AG10803 (cell line): ENCODE results near the gene CDH12.

Experiments
- DNase-seq: peaks from one replicate; pipeline ENCODE4 v3.0.0; 2010; ENCODE audit warnings: low read depth
- H3K4me3 ChIP-seq: 2 replicates; pipeline ENCODE4 v1.5.1; 2011; ENCODE audit warnings: mild to moderate bottlenecking, low read length, control low read depth
- TF ChIP-seq, protein P1 (sequence below): conservative IDR thresholded peaks from 2 replicates; pipeline ENCODE4 v1.5.1; 2011; ENCODE audit warnings: mild to moderate bottlenecking, low read length, control low read depth, inconsistent platforms

The CDH12 gene

DNA sequence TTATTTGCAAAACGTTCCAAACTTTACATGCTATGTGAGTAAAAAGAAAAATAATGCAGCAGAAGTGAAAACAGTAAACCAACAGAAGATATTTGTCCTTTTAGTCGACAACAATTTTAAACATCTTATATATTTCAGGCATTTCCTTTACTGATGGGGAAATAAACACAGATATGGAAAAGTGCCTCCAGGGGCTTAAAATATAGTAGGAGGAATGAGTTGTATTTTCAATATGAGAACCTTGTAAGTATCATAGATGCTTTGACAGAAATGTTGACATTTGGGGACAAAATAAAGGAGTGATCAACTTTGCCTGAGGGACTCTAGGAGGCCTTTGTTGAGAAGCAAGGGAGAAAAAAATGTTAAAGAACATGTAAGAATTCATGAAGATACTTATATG, 1043.5 kb downstream of the CDH12 start:
- H3K4me3 ChIP-seq, result no peak overlapping the region
- no peak for DNase-seq
- TF ChIP-seq, protein P1, sequence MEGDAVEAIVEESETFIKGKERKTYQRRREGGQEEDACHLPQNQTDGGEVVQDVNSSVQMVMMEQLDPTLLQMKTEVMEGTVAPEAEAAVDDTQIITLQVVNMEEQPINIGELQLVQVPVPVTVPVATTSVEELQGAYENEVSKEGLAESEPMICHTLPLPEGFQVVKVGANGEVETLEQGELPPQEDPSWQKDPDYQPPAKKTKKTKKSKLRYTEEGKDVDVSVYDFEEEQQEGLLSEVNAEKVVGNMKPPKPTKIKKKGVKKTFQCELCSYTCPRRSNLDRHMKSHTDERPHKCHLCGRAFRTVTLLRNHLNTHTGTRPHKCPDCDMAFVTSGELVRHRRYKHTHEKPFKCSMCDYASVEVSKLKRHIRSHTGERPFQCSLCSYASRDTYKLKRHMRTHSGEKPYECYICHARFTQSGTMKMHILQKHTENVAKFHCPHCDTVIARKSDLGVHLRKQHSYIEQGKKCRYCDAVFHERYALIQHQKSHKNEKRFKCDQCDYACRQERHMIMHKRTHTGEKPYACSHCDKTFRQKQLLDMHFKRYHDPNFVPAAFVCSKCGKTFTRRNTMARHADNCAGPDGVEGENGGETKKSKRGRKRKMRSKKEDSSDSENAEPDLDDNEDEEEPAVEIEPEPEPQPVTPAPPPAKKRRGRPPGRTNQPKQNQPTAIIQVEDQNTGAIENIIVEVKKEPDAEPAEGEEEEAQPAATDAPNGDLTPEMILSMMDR, result no peak

DNA sequence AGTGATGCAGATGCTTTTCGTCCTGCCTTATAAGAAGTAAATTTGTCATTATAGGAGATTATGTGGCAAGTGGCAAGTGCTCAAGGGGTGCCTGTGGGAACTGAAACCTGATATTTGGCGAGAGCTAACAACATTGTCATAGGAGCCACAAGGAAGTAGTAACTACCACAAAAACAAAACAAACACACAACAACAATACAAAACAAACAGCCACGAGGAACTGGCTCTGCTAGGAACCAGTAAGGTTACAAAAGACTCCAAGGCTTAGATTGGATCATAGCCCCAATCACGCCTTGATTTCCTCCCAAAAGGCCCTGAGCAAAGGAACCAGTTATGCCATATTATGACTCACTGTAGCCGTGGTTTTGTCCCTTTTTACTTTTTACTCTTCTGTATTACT, 1045.2 kb downstream of the CDH12 start:
- DNase-seq, result no peak
- TF ChIP-seq, protein P1, result no peak
- H3K4me3 ChIP-seq, result no peak overlapping the region

DNA sequence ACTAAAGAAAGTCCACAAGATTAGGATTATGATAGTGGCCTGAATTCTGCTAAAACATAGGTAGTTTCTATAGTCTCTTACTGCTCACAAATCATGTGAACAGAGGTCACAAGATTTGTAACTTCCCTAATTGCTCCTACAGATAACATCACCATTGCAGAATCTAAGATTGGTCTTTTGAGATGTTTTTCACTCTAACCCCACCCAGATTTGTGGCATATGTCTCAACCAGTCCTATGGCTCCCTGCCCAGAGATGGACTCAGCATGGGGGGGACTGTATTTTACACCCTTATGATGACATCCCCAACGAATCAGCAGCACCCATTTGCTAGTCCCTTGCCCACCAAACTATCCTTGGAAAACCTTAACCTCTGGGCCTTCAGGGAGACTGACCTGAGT, 1046.2 kb downstream of the CDH12 start:
- TF ChIP-seq, protein P1, result no peak
- no peak overlapping the region for H3K4me3 ChIP-seq
- DNase-seq, result peak; percentile 25

GRCh38 chr5:21806271-21806670, 1046.9 kb downstream of the CDH12 start:
- DNase-seq, result no peak
- H3K4me3 ChIP-seq, result no peak overlapping the region
- TF ChIP-seq, protein P1, result no peak

DNA sequence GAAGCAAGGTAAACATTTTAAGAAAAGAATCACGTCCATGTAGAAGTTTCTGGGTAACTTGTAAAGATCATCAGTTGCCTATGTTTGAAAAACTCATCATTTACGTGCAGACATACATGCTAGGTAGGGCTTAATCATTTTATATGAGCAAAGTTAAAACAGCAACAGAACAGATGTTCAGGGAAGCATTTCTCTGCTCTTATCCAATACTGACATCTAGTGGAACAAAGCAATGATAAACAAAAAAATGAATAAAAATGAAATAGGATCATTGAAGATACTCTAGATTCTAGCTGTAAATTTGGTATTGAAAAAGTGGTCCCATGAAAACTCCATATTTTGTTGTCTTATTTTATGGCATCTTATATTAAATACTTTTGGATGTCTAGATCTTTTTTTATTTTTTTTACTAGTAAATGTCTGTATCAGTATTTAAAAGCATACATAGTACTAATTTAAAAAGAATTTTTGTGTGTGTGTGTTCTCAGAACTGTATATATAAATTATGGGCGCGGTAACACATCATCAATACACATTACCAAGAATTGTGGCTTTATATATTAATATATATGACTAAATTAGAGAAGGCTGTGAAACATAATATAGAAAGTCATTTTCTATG, 1050.2 kb downstream of the CDH12 start:
- DNase-seq, result peak; percentile 24
- no peak overlapping the region for H3K4me3 ChIP-seq
- TF ChIP-seq, protein P1, result peak; percentile 65

DNA sequence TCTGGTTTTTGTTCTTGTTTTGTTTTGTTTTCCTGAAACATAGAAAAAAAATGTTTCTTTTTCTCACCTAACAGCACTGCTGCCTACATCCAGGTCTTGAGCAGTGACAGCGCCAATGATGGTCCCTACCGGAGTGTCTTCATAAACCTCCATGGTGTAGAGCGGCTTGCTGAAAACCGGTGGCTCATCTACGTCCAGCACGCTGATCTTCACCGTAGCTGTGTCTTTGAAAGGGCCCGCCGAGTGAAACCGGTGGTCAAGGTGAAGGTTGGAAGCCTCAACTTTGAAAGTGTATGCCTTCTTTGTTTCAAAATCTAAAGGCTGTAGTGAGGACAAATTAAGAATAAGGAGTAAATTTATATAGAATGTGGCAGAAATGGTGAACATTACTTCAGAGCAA, 1051.0 kb downstream of the CDH12 start:
- no peak overlapping the region for H3K4me3 ChIP-seq
- no peak for DNase-seq
- TF ChIP-seq, protein P1, result no peak

- H3K4me3 ChIP-seq, result no peak overlapping the region
- DNase-seq, result no peak
- TF ChIP-seq, protein P1, result no peak
These were observed 1060.4 kb downstream of the CDH12 start for GRCh38 chr5:21792748-21793147.
